Measurements from ENCODE around the gene GTPBP6.
A peak's percentile ranks its signal among the peaks of the same experiment; 100 is the strongest.
"Not testable (repeated sequence)": the region's sequence is repeated elsewhere in the genome, so short reads cannot be mapped to it uniquely, and the experiment has no call there.

The GTPBP6 gene

GRCh38 chrX:334971-335757 lies 16.6 kb upstream of the GTPBP6 start:
- DNase-seq (ENCODE audit: low read depth) = no peak

- no peak for DNase-seq (ENCODE audit: low read depth)
These were observed 15.8 kb upstream of the GTPBP6 start for GRCh38 chrX:334331-334891.

GRCh38 chrX:333611-334311 lies 15.2 kb upstream of the GTPBP6 start:
- DNase-seq (ENCODE audit: low read depth) = no peak

GRCh38 chrX:332916-333610 lies 14.5 kb upstream of the GTPBP6 start:
- DNase-seq (ENCODE audit: low read depth) = no peak

- no peak for DNase-seq (ENCODE audit: low read depth)
These were observed 13.9 kb upstream of the GTPBP6 start for GRCh38 chrX:332496-332860.

GRCh38 chrX:331825-332495 lies 13.4 kb upstream of the GTPBP6 start:
- DNase-seq (ENCODE audit: low read depth) = no peak

GRCh38 chrX:331151-331824 lies 12.7 kb upstream of the GTPBP6 start:
- no peak for DNase-seq (ENCODE audit: low read depth)

- no peak for DNase-seq (ENCODE audit: low read depth)
These were observed 12.1 kb upstream of the GTPBP6 start for GRCh38 chrX:330726-331150.

GRCh38 chrX:330141-330725 lies 11.6 kb upstream of the GTPBP6 start:
- DNase-seq (ENCODE audit: low read depth) = not testable (repeated sequence)

- no peak for DNase-seq (ENCODE audit: low read depth)
These were observed 10.8 kb upstream of the GTPBP6 start for GRCh38 chrX:329291-329910.

- no peak for DNase-seq (ENCODE audit: low read depth)
These were observed 9.1 kb upstream of the GTPBP6 start for GRCh38 chrX:327660-328126.

GRCh38 chrX:324664-325063 lies 6.1 kb upstream of the GTPBP6 start:
- DNase-seq (ENCODE audit: low read depth) = not testable (repeated sequence)

- DNase-seq (ENCODE audit: low read depth) = no peak
These were observed 5.4 kb upstream of the GTPBP6 start for GRCh38 chrX:323721-324628.

GRCh38 chrX:320126-320783 lies 1.7 kb upstream of the GTPBP6 start:
- no peak for DNase-seq (ENCODE audit: low read depth)

- DNase-seq (ENCODE audit: low read depth) = no peak
These were observed 1.1 kb upstream of the GTPBP6 start for GRCh38 chrX:319579-320125.

- DNase-seq (ENCODE audit: low read depth) = peak; percentile 90
These were observed 393 bp downstream of the GTPBP6 start for GRCh38 chrX:318068-318738.

GRCh38 chrX:317424-318067 lies 1.1 kb downstream of the GTPBP6 start:
- no peak for DNase-seq (ENCODE audit: low read depth)

Data from stimulated activated CD8-positive, alpha-beta memory T cell treated with anti-CD3 and anti-CD28 coated beads, Interleukin-12 subunit alpha, Interleukin-12 subunit beta, amount 100 ng/mL, for 4 hours (primary cell).